Hepatocyte (in vitro differentiated cells): Measurements from ENCODE around the gene ASTN2.

ENCODE experiments used
- CTCF ChIP-seq: fragments of 200-600 bp; sonication (generic); IDR thresholded peaks from 2 replicates; pipeline ENCODE4 v1.5.1; 2016; ENCODE audit warnings: antibody characterized with exemption, mild to moderate bottlenecking; ENCODE audit not compliant: poor library complexity
- EZH2 ChIP-seq: fragments of 200-600 bp; sonication (generic); IDR thresholded peaks from 2 replicates; pipeline ENCODE4 v1.6.1; 2016; ENCODE audit warnings: antibody characterized with exemption, mild to moderate bottlenecking, borderline replicate concordance
- EZH2phosphoT487 ChIP-seq: fragments of 200-600 bp; sonication (generic); IDR thresholded peaks from one replicate; pipeline ENCODE4 v1.6.1; 2018; ENCODE audit warnings: antibody characterized with exemption, mild to moderate bottlenecking, low read depth, moderate library complexity; ENCODE audit not compliant: unreplicated experiment, severe bottlenecking

- TF ChIP-seq CTCF = no peak
- no peak for TF ChIP-seq EZH2
- TF ChIP-seq EZH2phosphoT487 = no peak
These were observed 130.4 kb downstream of the ASTN2 start for GRCh38 chr9:117284414-117284813.
